ENCODE data around the gene TP53INP2.
A peak's percentile ranks its signal among the peaks of the same experiment; 100 is the strongest.
"Not testable (repeated sequence)": the region's sequence is repeated elsewhere in the genome, so short reads cannot be mapped to it uniquely, and the experiment has no call there.

TP53INP2 gene
- 94.0 reads per million, percentile 81 among the genes with 10 or more reads in this experiment for total RNA-seq

GRCh38 chr20:34704177-34705007 lies at the start of gene TP53INP2:
Gene TP53INP2, plus strand, starts transcription at chr20:34704344. Its CDS starts 4,396 bp downstream, at chr20:34708740.
- peak; percentile 88 for DNase-seq

- not testable (repeated sequence) for DNase-seq
These were observed 45.5 kb upstream of the TP53INP2 start for GRCh38 chr20:34658654-34659053.

- not testable (repeated sequence) for DNase-seq
These were observed 42.3 kb upstream of the TP53INP2 start for GRCh38 chr20:34661811-34662210.

GRCh38 chr20:34663213-34663943 lies 40.8 kb upstream of the TP53INP2 start:
- DNase-seq, result no peak

GRCh38 chr20:34664751-34665150 lies 39.4 kb upstream of the TP53INP2 start:
- not testable (repeated sequence) for DNase-seq

- DNase-seq, result no peak
These were observed 35.0 kb upstream of the TP53INP2 start for GRCh38 chr20:34669094-34669493.

GRCh38 chr20:34673412-34673811 lies 30.7 kb upstream of the TP53INP2 start:
- no peak for DNase-seq

GRCh38 chr20:34675561-34675960 lies 28.6 kb upstream of the TP53INP2 start:
- no peak for DNase-seq

GRCh38 chr20:34675993-34676641 lies 28.0 kb upstream of the TP53INP2 start:
- DNase-seq, result no peak

- DNase-seq, result peak; percentile 95
These were observed 27.3 kb upstream of the TP53INP2 start, which contains the start of gene PIGU for GRCh38 chr20:34676642-34677373. Gene PIGU, minus strand, starts transcription at chr20:34677092. Its CDS starts 7 bp downstream, at chr20:34677085.

GRCh38 chr20:34680586-34681175 lies 23.5 kb upstream of the TP53INP2 start:
- DNase-seq, result no peak

- DNase-seq, result no peak
These were observed 20.5 kb upstream of the TP53INP2 start for GRCh38 chr20:34683667-34684066.

- no peak for DNase-seq
These were observed 14.7 kb upstream of the TP53INP2 start for GRCh38 chr20:34689486-34689885.

GRCh38 chr20:34691838-34692237 lies 12.3 kb upstream of the TP53INP2 start:
- no peak for DNase-seq

- DNase-seq, result no peak
These were observed 10.7 kb upstream of the TP53INP2 start for GRCh38 chr20:34693414-34693813.

- DNase-seq, result no peak
These were observed 2.6 kb upstream of the TP53INP2 start for GRCh38 chr20:34701405-34702085.

- DNase-seq, result no peak
These were observed 1.1 kb upstream of the TP53INP2 start for GRCh38 chr20:34703061-34703423.

GRCh38 chr20:34703424-34704176 lies 544 bp upstream of the TP53INP2 start:
- DNase-seq, result no peak

- DNase-seq, result no peak
These were observed 858 bp downstream of the TP53INP2 start for GRCh38 chr20:34705008-34705396.

GRCh38 chr20:34705397-34706301 lies 1.5 kb downstream of the TP53INP2 start:
- no peak for DNase-seq
